Measurements from ENCODE around the gene MAP3K13. TPM values are rescaled to one million over a fixed set of nuclear protein-coding genes. Genes with fewer than 3 reads are reported as not detected.

Gene MAP3K13
- total RNA-seq, 1 experiment from 2014 or later, result 21.0 TPM

DNA sequence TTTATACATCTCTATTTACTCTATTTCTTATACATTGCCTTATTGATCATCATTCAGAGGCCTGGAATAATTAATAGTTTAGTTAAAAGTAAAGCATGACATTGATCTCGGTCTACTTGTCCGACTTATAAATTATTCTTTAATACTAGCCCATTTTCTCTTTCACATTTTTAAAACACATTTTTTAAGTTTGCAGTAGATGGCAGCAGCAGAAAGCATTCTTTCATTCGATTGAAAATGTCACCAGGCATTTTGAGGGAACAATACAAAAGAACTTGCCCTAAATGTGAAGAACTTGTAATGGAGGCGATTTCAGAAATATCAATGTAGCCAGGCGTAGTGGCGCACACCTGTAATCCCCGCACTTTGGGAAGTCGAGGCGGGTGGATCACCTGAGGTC lies 15.5 kb upstream of the MAP3K13 start:
- H4K20me1 ChIP-seq (ENCODE audit: insufficient read depth), result no peaks in the 10 kb centered on the region
- H3K36me3 ChIP-seq (ENCODE audit: control insufficient read depth in 1 of 2, insufficient read depth in 2 of 2, low read length in 2 of 2), result no peaks in the 10 kb centered on the region
- H3K79me2 ChIP-seq (ENCODE audit: insufficient read depth, low read length), result no peaks in the 10 kb centered on the region
- no peak overlapping the region for H3K4me3 ChIP-seq (replicated peaks in 1 of 2; ENCODE audit: low read depth in 1 of 2, low read length in 2 of 2)
- no peak overlapping the region for H3K4me2 ChIP-seq (ENCODE audit: low read length)
- DNase-seq (ENCODE audit: low read depth, low spot score) (no peak), ATAC-seq (no peak)
- no TSS peak for BruUV-seq (replicated peaks)
- intact Hi-C loops (cut with micrococcal nuclease), result no loop called here
- no peak overlapping the region for H3K9ac ChIP-seq (ENCODE audit: low read length)
- no peak overlapping the region for H3K27ac ChIP-seq (ENCODE audit: low read depth, low read length)
- POLR2A ChIA-PET, result no interaction called here
- peaks cover 7 to 18% of the 10 kb centered on the region in 2 experiments for H3K4me1 ChIP-seq (ENCODE audit: control insufficient read depth in 1 of 2, insufficient read depth in 2 of 2, low read length in 2 of 2)
- RAD21 ChIA-PET (ENCODE audit: low non-redundant PET in 1 of 2, low total read pairs in 2 of 2, uncharacterized antibody in 2 of 2, unreplicated experiment in 2 of 2), result no interaction called here
- TF ChIP-seq, protein P1, sequence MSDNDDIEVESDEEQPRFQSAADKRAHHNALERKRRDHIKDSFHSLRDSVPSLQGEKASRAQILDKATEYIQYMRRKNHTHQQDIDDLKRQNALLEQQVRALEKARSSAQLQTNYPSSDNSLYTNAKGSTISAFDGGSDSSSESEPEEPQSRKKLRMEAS (IDR thresholded peaks at IDR 0.05), result no peak
- TF ChIP-seq, protein P2, sequence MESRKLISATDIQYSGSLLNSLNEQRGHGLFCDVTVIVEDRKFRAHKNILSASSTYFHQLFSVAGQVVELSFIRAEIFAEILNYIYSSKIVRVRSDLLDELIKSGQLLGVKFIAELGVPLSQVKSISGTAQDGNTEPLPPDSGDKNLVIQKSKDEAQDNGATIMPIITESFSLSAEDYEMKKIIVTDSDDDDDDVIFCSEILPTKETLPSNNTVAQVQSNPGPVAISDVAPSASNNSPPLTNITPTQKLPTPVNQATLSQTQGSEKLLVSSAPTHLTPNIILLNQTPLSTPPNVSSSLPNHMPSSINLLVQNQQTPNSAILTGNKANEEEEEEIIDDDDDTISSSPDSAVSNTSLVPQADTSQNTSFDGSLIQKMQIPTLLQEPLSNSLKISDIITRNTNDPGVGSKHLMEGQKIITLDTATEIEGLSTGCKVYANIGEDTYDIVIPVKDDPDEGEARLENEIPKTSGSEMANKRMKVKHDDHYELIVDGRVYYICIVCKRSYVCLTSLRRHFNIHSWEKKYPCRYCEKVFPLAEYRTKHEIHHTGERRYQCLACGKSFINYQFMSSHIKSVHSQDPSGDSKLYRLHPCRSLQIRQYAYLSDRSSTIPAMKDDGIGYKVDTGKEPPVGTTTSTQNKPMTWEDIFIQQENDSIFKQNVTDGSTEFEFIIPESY (IDR thresholded peaks at IDR 0.05; ENCODE audit: extremely low read depth, insufficient replicate concordance, low read length), result no peak
- no peak for TF ChIP-seq POLR2A (IDR thresholded peaks at IDR 0.05; ENCODE audit: borderline replicate concordance, extremely low read depth, insufficient read depth, insufficient read length)
- TF ChIP-seq CEBPB (IDR thresholded peaks at IDR 0.05; ENCODE audit: low read depth), result no peak
- TF ChIP-seq, protein P3, sequence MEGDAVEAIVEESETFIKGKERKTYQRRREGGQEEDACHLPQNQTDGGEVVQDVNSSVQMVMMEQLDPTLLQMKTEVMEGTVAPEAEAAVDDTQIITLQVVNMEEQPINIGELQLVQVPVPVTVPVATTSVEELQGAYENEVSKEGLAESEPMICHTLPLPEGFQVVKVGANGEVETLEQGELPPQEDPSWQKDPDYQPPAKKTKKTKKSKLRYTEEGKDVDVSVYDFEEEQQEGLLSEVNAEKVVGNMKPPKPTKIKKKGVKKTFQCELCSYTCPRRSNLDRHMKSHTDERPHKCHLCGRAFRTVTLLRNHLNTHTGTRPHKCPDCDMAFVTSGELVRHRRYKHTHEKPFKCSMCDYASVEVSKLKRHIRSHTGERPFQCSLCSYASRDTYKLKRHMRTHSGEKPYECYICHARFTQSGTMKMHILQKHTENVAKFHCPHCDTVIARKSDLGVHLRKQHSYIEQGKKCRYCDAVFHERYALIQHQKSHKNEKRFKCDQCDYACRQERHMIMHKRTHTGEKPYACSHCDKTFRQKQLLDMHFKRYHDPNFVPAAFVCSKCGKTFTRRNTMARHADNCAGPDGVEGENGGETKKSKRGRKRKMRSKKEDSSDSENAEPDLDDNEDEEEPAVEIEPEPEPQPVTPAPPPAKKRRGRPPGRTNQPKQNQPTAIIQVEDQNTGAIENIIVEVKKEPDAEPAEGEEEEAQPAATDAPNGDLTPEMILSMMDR (IDR thresholded peaks at IDR 0.05 in 2 of 3, conservative IDR thresholded peaks at IDR 0.05 in 1 of 3; ENCODE audit: borderline replicate concordance in 1 of 3, insufficient read depth in 1 of 3, low read depth in 2 of 3, low read length in 2 of 3), result 0 out of 6 replicates have a peak, but pooled peaks of 1 of the 3 experiments have one; percentile 6
- TF ChIP-seq, protein P4, sequence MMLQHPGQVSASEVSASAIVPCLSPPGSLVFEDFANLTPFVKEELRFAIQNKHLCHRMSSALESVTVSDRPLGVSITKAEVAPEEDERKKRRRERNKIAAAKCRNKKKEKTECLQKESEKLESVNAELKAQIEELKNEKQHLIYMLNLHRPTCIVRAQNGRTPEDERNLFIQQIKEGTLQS (IDR thresholded peaks at IDR 0.05), result no peak
- no peak for TF ChIP-seq EGR1 (IDR thresholded peaks at IDR 0.05; ENCODE audit: low read depth)
- no peak for TF ChIP-seq EZH2phosphoT487 (IDR thresholded peaks at IDR 0.05; ENCODE audit: borderline replicate concordance)
- no peak for TF ChIP-seq FOSL1 (IDR thresholded peaks at IDR 0.05; ENCODE audit: low read depth)
- TF ChIP-seq EZH2 (IDR thresholded peaks at IDR 0.05), result no peak
- TF ChIP-seq ZNF274 (IDR thresholded peaks at IDR 0.05; ENCODE audit: low read depth, low read length), result no peak
- no peak for TF ChIP-seq TCF7L2 (IDR thresholded peaks at IDR 0.05; ENCODE audit: borderline replicate concordance, extremely low read depth, insufficient read depth, insufficient read length)
- TF ChIP-seq YY1 (IDR thresholded peaks at IDR 0.05; ENCODE audit: extremely low read depth, insufficient replicate concordance, low read depth, low read length), result no peak
- peak; percentile 35; the same call in 1 of the 2 replicates for TF ChIP-seq RAD21 (IDR thresholded peaks at IDR 0.05; ENCODE audit: low read depth)
- no peak for TF ChIP-seq SP1 (IDR thresholded peaks at IDR 0.05; ENCODE audit: low read depth)
- TF ChIP-seq POLR2AphosphoS5 (IDR thresholded peaks at IDR 0.05; ENCODE audit: low read depth, low read length), result no peak
- no peaks in the 10 kb centered on the region for H3K9me3 ChIP-seq (ENCODE audit: control insufficient read depth in 1 of 2, insufficient read depth in 1 of 2, low read depth in 1 of 2, low read length in 2 of 2)
- no peaks in the 10 kb centered on the region for H3K9me2 ChIP-seq (ENCODE audit: insufficient read depth)
- no peaks in the 10 kb centered on the region for H3K27me3 ChIP-seq (ENCODE audit: insufficient read depth, low read length)
- H2AFZ ChIP-seq (ENCODE audit: low read depth, low read length, poor library complexity, severe bottlenecking), result no peak overlapping the region
- CTCF ChIA-PET, result interaction anchor here (1.0 kb wide), 1 partner anchor 228 kb away, joined by 3 read pairs; no protein-coding TSS in a partner anchor

Measured in HCT116 (cell line).